T-helper 2 cell (primary cell): ENCODE data around the gene SLC12A7.

Experiments used
- DNase-seq, 5 experiments: peaks; one replicate each; pipeline versions ENCODE4 v3.0.0 to v3.0.0-alpha.2; 2012 to 2022

The SLC12A7 gene

GRCh38 chr5:1077026-1077425, 34.8 kb downstream of the SLC12A7 start:
- no peak for DNase-seq

GRCh38 chr5:1076406-1076805, 35.5 kb downstream of the SLC12A7 start:
- DNase-seq = no peak

- DNase-seq = no peak
These were observed 35.9 kb downstream of the SLC12A7 start for GRCh38 chr5:1075931-1076330.

GRCh38 chr5:1075555-1075881, 36.3 kb downstream of the SLC12A7 start:
- no peak for DNase-seq

GRCh38 chr5:1074816-1075554, 36.9 kb downstream of the SLC12A7 start:
- no peak for DNase-seq

GRCh38 chr5:1074226-1074625, 37.6 kb downstream of the SLC12A7 start:
- no peak for DNase-seq

- DNase-seq = no peak
These were observed 38.4 kb downstream of the SLC12A7 start for GRCh38 chr5:1073239-1074102.

GRCh38 chr5:1069720-1070088, 42.2 kb downstream of the SLC12A7 start:
- no peak for DNase-seq

GRCh38 chr5:1068895-1069719, 42.8 kb downstream of the SLC12A7 start:
- DNase-seq = no peak

- DNase-seq = no peak
These were observed 43.5 kb downstream of the SLC12A7 start for GRCh38 chr5:1068204-1068894.

- DNase-seq = no peak
These were observed 44.4 kb downstream of the SLC12A7 start for GRCh38 chr5:1067141-1068121.

- no peak for DNase-seq
These were observed 45.2 kb downstream of the SLC12A7 start for GRCh38 chr5:1066676-1067075.

GRCh38 chr5:1065891-1066650, 45.8 kb downstream of the SLC12A7 start:
- no peak for DNase-seq

- DNase-seq = no peak
These were observed 46.6 kb downstream of the SLC12A7 start for GRCh38 chr5:1065143-1065750.

- DNase-seq = no peak
These were observed 47.3 kb downstream of the SLC12A7 start for GRCh38 chr5:1064383-1065142.

- DNase-seq = no peak
These were observed 48.0 kb downstream of the SLC12A7 start for GRCh38 chr5:1063661-1064382.

- DNase-seq = no peak
These were observed 48.9 kb downstream of the SLC12A7 start for GRCh38 chr5:1062761-1063568.

- DNase-seq = no peak
These were observed 49.9 kb downstream of the SLC12A7 start for GRCh38 chr5:1061916-1062315.
